Liver (tissue), 3 donors: ENCODE results near the gene IFT122.

Experiments used
- ATF3 ChIP-seq: IDR thresholded peaks from 2 replicates; pipeline ENCODE4 v1.6.1; 2016; ENCODE audit warnings: antibody characterized with exemption
- CTCF ChIP-seq: fragments of 150-350 bp; IDR thresholded peaks from 2 replicates; pipeline ENCODE4 v1.5.1; 2017; ENCODE audit warnings: improper control_type of control experiment, low read depth, low read length; ENCODE audit not compliant: missing input control
- EGR1 ChIP-seq, 2 donors: IDR thresholded peaks; 2 replicates each; pipeline ENCODE4 v1.6.1; 2016 to 2018; ENCODE audit warnings: antibody characterized with exemption in 2 of 2, low read depth in 2 of 2
- HNF4G ChIP-seq: IDR thresholded peaks from 2 replicates; pipeline ENCODE4 v1.6.1; 2016; ENCODE audit warnings: antibody characterized with exemption
- JUND ChIP-seq, 2 donors: IDR thresholded peaks; 2 replicates each; pipeline ENCODE4 v1.6.1; 2016; ENCODE audit warnings: antibody characterized with exemption in 2 of 2
- MAX ChIP-seq: IDR thresholded peaks from 2 replicates; pipeline ENCODE4 v1.6.1; 2016; ENCODE audit warnings: antibody characterized with exemption
- NR2F2 ChIP-seq: IDR thresholded peaks from 2 replicates; pipeline ENCODE4 v1.6.1; 2016; ENCODE audit warnings: antibody characterized with exemption
- RXRA ChIP-seq, 2 donors: IDR thresholded peaks; 2 replicates each; pipeline ENCODE4 v1.6.1; 2017 to 2018; ENCODE audit warnings: antibody characterized with exemption in 2 of 2, mild to moderate bottlenecking in 1 of 2
- SP1 ChIP-seq: IDR thresholded peaks from 2 replicates; pipeline ENCODE4 v1.6.1; 2018; ENCODE audit warnings: antibody characterized with exemption, mild to moderate bottlenecking
- TAF1 ChIP-seq: conservative IDR thresholded peaks from 2 replicates; pipeline ENCODE4 v1.6.1; 2016; ENCODE audit warnings: antibody characterized with exemption, mild to moderate bottlenecking
- YY1 ChIP-seq: IDR thresholded peaks from 2 replicates; pipeline ENCODE4 v1.6.1; 2016; ENCODE audit warnings: antibody characterized with exemption, mild to moderate bottlenecking
- ZBTB33 ChIP-seq: IDR thresholded peaks from 2 replicates; pipeline ENCODE4 v1.6.1; 2016; ENCODE audit warnings: antibody characterized with exemption
- donor health status: healthy.
- donor health status: healthy.

GRCh38 chr3:129563332-129563731, 123.3 kb downstream of the IFT122 start:
- TF ChIP-seq CTCF (no peak), EGR1 (IDR thresholded peaks at IDR 0.05; ENCODE audit: low read depth in 2 of 2) (no peak), MAX (no peak), YY1 (no peak), TAF1 (no peak), ATF3 (no peak), JUND (IDR thresholded peaks at IDR 0.05) (no peak), SP1 (no peak), RXRA (IDR thresholded peaks at IDR 0.05) (no peak), HNF4G (no peak), ZBTB33 (no peak), NR2F2 (no peak)
